GM19463 (cell line): ENCODE results near the gene MALAT1.

ENCODE experiments used
- ATAC-seq: cut with Tn5 transposase; IDR thresholded peaks from one replicate; pipeline ENCODE4 v1.9.1; 2021; ENCODE audit warnings: mild to moderate bottlenecking, moderate library complexity; ENCODE audit not compliant: unreplicated experiment

MALAT1 gene

DNA sequence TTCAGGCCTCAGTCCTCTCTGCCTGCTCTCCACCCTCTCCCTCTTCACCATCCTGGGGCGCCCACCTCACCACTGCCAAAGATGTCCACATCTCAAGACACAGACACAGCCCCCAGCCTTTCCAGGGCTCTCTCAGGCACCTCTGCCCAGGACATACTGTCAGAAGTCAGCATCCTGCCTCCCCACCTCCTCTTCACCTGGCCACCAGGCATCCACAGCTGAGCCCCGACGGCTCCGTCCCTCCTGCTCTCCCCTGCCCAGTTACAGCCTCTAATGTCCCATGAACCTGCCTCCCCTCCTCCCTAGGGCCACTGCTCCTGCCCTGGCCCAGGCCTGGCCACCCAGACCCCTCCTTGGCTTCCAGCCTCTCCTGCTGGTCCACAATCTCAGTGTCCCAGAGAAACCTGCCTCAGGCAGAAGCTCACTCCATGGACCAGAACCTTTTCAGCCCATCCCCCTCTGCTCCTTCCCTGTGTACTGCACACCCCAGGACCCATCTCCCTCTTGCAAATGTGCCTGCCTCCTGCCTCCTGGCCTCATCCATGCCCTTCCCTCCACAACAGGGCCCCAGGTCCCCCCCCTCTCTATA, 56.1 kb downstream of the MALAT1 start:
- no peak for ATAC-seq

DNA sequence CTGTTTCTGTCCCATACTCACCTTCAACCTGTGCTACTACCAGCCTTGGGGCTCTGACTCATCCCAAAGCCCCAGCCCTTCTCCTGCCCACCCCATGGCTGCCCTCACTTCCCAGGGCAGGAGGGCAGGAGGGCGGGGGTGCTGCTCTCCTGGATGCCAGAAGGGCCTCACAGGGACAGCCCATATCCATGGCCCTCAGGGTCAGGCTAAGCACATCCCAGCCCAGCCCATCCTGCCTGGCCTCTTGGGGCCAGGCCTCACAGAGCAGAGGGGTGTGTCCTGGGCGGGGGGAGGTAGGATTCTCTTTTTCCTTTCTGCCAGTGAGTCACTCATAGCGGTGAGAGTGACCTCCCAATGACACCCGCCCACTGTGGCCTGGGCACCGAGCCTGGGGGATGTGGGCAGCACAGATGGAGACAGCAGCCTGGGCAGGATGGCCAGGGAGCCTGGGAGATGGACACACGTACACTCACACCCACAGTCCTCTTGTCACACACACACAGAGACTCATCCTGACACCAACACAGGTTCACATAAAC, 56.9 kb downstream of the MALAT1 start:
- no peak for ATAC-seq
